ENCODE measurements around the gene GXYLT2. TPM values are rescaled to one million over a fixed set of nuclear protein-coding genes. Genes with fewer than 3 reads are reported as not detected.

GXYLT2 gene
- total RNA-seq, 2 donors from 2014 or later = 32.4 to 35.1 TPM

GRCh38 chr3:72972706-72973030 lies 84.8 kb downstream of the GXYLT2 start:
- no peak for ATAC-seq (ENCODE audit: insufficient number of reproducible peaks, low FRiP score, low read depth)
- Histone ChIP-seq H3K4me1 (ENCODE audit: control insufficient read depth in 1 of 2, low read depth in 2 of 2) (no peaks in the 10 kb centered on the region), H3K9me3 (no peaks in the 10 kb centered on the region), H3K36me3 (peaks cover 20% of the 10 kb centered on the region), H3K27me3 (replicated peaks; ENCODE audit: insufficient read depth) (no peaks in the 10 kb centered on the region), H3K27ac (no peak overlapping the region), H3K4me3 (no peak overlapping the region)
- TF ChIP-seq CTCF (IDR thresholded peaks at IDR 0.05) = no peak
- DNase-seq (ENCODE audit: low spot score) = no peak

GRCh38 chr3:72973031-72973723 lies 85.3 kb downstream of the GXYLT2 start:
- Histone ChIP-seq H3K36me3 (peaks cover 15% of the 10 kb centered on the region), H3K27me3 (replicated peaks; ENCODE audit: insufficient read depth) (no peaks in the 10 kb centered on the region), H3K9me3 (no peaks in the 10 kb centered on the region), H3K27ac (no peak overlapping the region), H3K4me3 (no peak overlapping the region), H3K4me1 (ENCODE audit: control insufficient read depth in 1 of 2, low read depth in 2 of 2) (no peaks in the 10 kb centered on the region)
- ATAC-seq (ENCODE audit: insufficient number of reproducible peaks, low FRiP score, low read depth) (no peak), DNase-seq (ENCODE audit: low spot score) (no peak)
- TF ChIP-seq CTCF (IDR thresholded peaks at IDR 0.05) = no peak

- no peak for TF ChIP-seq CTCF (IDR thresholded peaks at IDR 0.05)
- no peaks in the 10 kb centered on the region for H3K4me1 ChIP-seq (ENCODE audit: control insufficient read depth in 1 of 2, low read depth in 2 of 2)
- no peak overlapping the region for H3K4me3 ChIP-seq
- H3K27ac ChIP-seq = no peak overlapping the region
- no peak for DNase-seq (ENCODE audit: low spot score)
- peaks cover 11% of the 10 kb centered on the region for H3K36me3 ChIP-seq
- H3K9me3 ChIP-seq = no peaks in the 10 kb centered on the region
- no peak for ATAC-seq (ENCODE audit: insufficient number of reproducible peaks, low FRiP score, low read depth)
- no peaks in the 10 kb centered on the region for H3K27me3 ChIP-seq (replicated peaks; ENCODE audit: insufficient read depth)
Measured at GRCh38 chr3:72973786-72974185, 85.9 kb downstream of the GXYLT2 start.

GRCh38 chr3:72974956-72975355 lies 87.1 kb downstream of the GXYLT2 start:
- peaks cover 11% of the 10 kb centered on the region for H3K36me3 ChIP-seq
- H3K4me1 ChIP-seq (ENCODE audit: control insufficient read depth in 1 of 2, low read depth in 2 of 2) = no peaks in the 10 kb centered on the region
- no peak overlapping the region for H3K27ac ChIP-seq
- H3K9me3 ChIP-seq = no peaks in the 10 kb centered on the region
- DNase-seq (ENCODE audit: low spot score) = no peak
- no peak for TF ChIP-seq CTCF (IDR thresholded peaks at IDR 0.05)
- no peak for ATAC-seq (ENCODE audit: insufficient number of reproducible peaks, low FRiP score, low read depth)
- no peak overlapping the region for H3K4me3 ChIP-seq
- H3K27me3 ChIP-seq (replicated peaks; ENCODE audit: insufficient read depth) = no peaks in the 10 kb centered on the region

GRCh38 chr3:72976281-72976741 lies 88.5 kb downstream of the GXYLT2 start:
- Histone ChIP-seq H3K9me3 (no peaks in the 10 kb centered on the region), H3K4me1 (ENCODE audit: control insufficient read depth in 1 of 2, low read depth in 2 of 2) (no peaks in the 10 kb centered on the region), H3K36me3 (peaks cover 4% of the 10 kb centered on the region), H3K27me3 (replicated peaks; ENCODE audit: insufficient read depth) (no peaks in the 10 kb centered on the region), H3K4me3 (no peak overlapping the region), H3K27ac (no peak overlapping the region)
- DNase-seq (ENCODE audit: low spot score) = no peak
- ATAC-seq (ENCODE audit: insufficient number of reproducible peaks, low FRiP score, low read depth) = no peak
- no peak for TF ChIP-seq CTCF (IDR thresholded peaks at IDR 0.05)
